Nephron (organoid): ENCODE data around the gene FOXN4.

Source experiments
- H3K27ac Mint-ChIP-seq, 3 experiments: 2 replicates each; pipeline ENCODE4 v1.8.0; 2020; ENCODE audit warnings: mixed read lengths in 3 of 3, mild to moderate bottlenecking in 2 of 3, moderate library complexity in 1 of 3
- H3K27me3 Mint-ChIP-seq: 2 replicates; pipeline ENCODE4 v1.8.0; 2021; ENCODE audit warnings: low read depth, mild to moderate bottlenecking, moderate library complexity, mixed read lengths
- H3K36me3 Mint-ChIP-seq: 2 replicates; pipeline ENCODE4 v1.8.0; 2020; ENCODE audit warnings: low read depth, mixed read lengths
- H3K4me1 Mint-ChIP-seq: 2 replicates; pipeline ENCODE4 v1.8.0; 2020; ENCODE audit warnings: mixed read lengths
- H3K4me3 Mint-ChIP-seq, 3 experiments: 2 replicates each; pipeline ENCODE4 v1.8.0; 2020; ENCODE audit warnings: mild to moderate bottlenecking in 3 of 3, mixed read lengths in 3 of 3, moderate library complexity in 2 of 3
- H3K9me3 Mint-ChIP-seq: 2 replicates; pipeline ENCODE4 v1.8.0; 2020; ENCODE audit warnings: mixed read lengths
- TF ChIP-seq, protein P1 (sequence below), 3 experiments: fragments of 200-600 bp; sonication (generic); IDR thresholded peaks; one replicate each; pipeline ENCODE4 v1.5.0; 2021; ENCODE audit warnings: antibody characterized with exemption in 3 of 3; ENCODE audit not compliant: unreplicated experiment in 3 of 3

Gene FOXN4

DNA sequence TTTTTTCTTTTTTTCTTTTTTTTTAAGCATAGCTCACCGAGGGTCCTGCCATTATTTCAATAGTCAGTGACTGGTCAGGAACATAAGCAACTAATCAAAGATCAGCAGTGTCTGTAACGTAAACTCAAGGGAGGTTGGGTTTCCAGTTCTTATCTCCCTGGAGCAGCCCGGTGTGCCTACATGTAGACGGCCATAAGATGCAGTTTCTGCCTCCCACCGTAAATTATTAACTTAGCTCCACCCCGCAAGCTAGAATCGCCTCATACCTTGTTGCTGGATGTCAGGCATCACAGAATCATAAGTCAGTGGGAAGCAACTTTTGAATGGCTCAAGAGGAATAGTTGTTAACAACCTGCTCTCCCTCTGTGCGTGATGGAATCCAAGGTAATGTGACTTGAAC lies 38.5 kb upstream of the FOXN4 start, which contains the start of gene MYO1H:
MYO1H (plus strand) TSS at position 312 of the 400 bp plus-strand sequence; CDS start at position 373, 61 bp downstream.
- TF ChIP-seq, protein P1, sequence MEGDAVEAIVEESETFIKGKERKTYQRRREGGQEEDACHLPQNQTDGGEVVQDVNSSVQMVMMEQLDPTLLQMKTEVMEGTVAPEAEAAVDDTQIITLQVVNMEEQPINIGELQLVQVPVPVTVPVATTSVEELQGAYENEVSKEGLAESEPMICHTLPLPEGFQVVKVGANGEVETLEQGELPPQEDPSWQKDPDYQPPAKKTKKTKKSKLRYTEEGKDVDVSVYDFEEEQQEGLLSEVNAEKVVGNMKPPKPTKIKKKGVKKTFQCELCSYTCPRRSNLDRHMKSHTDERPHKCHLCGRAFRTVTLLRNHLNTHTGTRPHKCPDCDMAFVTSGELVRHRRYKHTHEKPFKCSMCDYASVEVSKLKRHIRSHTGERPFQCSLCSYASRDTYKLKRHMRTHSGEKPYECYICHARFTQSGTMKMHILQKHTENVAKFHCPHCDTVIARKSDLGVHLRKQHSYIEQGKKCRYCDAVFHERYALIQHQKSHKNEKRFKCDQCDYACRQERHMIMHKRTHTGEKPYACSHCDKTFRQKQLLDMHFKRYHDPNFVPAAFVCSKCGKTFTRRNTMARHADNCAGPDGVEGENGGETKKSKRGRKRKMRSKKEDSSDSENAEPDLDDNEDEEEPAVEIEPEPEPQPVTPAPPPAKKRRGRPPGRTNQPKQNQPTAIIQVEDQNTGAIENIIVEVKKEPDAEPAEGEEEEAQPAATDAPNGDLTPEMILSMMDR (IDR thresholded peaks at IDR 0.05; ENCODE audit: unreplicated experiment in 3 of 3): no peak
- Mint-ChIP-seq H3K36me3 (no peaks in the 10 kb centered on the region), H3K27ac (peak within 1 kb of the TSS in 2 of 3 experiments; percentile 64 to 80), H3K4me3 (no peak within 1 kb of the TSS), H3K27me3 (peaks cover 3% of the 10 kb centered on the region), H3K9me3 (peaks cover 5% of the 10 kb centered on the region), H3K4me1 (no peaks in the 10 kb centered on the region)

DNA sequence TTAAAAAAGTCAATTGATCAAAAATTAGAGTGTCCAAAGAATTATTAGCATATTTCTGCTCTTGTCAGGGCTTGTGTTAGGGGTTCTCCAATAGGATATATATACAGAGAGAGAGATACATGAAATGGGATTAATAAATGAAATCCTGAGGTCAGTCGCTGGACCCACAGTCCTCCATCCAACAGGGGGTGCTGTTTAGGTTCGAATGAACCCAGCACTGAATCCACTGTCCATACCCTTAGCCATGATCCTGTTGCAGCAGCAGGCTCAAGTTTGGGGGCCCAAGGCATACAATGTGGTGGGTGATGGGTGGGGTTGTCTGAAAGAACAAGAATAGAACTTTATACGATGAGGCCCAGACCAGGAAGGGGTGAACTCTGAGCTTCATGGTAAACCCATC lies 37.8 kb upstream of the FOXN4 start:
- H3K27me3 Mint-ChIP-seq: peaks cover 3% of the 10 kb centered on the region
- H3K4me3 Mint-ChIP-seq: no peak overlapping the region
- H3K4me1 Mint-ChIP-seq: no peaks in the 10 kb centered on the region
- TF ChIP-seq, protein P1 (IDR thresholded peaks at IDR 0.05; ENCODE audit: unreplicated experiment in 3 of 3): no peak
- H3K27ac Mint-ChIP-seq: no peak overlapping the region
- peaks cover 5% of the 10 kb centered on the region for H3K9me3 Mint-ChIP-seq
- H3K36me3 Mint-ChIP-seq: no peaks in the 10 kb centered on the region

DNA sequence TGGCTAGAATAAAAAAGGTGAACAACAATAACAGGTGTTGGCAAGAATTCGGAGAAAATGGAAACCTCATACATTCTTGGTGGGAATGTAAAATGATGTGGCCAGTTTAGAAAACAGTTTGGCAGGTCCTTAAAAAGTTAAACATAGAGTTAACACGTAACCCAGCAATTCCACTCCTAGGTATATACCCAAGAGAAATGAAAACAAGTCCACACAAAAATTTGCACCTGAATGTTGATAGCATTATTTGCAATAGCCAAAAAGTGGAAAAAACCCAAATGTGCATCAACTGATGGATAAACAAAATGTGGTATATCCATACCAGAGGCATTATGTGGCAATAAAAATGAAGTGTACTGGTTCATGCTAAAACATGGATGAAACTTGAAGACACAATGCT lies 36.3 kb upstream of the FOXN4 start:
- H3K27me3 Mint-ChIP-seq: peaks cover 13% of the 10 kb centered on the region
- H3K36me3 Mint-ChIP-seq: no peaks in the 10 kb centered on the region
- H3K4me3 Mint-ChIP-seq: no peak overlapping the region
- H3K4me1 Mint-ChIP-seq: no peaks in the 10 kb centered on the region
- TF ChIP-seq, protein P1 (IDR thresholded peaks at IDR 0.05; ENCODE audit: unreplicated experiment in 3 of 3): no peak
- no peak overlapping the region for H3K27ac Mint-ChIP-seq
- peaks cover 5% of the 10 kb centered on the region for H3K9me3 Mint-ChIP-seq

DNA sequence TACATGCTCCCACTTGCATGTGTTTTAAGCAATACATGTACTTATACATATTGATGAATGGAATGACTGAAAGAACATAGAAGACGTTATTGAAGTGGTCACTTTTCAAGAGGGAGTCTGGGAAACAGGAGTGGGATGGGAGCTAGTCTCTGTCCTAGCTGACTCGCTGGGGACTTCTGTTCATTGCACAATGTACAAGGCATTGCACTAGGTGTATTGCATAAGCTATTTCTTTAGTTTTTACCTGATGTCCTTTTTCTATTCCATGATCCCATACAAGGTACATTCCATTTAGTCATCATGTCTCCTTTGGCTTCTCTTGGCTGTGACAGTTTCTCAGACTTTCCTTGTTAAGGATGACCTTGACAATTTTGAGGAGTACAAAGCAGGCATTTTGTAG lies 34.6 kb upstream of the FOXN4 start:
- Mint-ChIP-seq H3K27me3 (peaks cover 13% of the 10 kb centered on the region), H3K4me1 (no peaks in the 10 kb centered on the region), H3K27ac (no peak overlapping the region), H3K9me3 (peaks cover 5% of the 10 kb centered on the region), H3K36me3 (no peaks in the 10 kb centered on the region), H3K4me3 (no peak overlapping the region)
- TF ChIP-seq, protein P1 (IDR thresholded peaks at IDR 0.05; ENCODE audit: unreplicated experiment in 3 of 3): no peak

DNA sequence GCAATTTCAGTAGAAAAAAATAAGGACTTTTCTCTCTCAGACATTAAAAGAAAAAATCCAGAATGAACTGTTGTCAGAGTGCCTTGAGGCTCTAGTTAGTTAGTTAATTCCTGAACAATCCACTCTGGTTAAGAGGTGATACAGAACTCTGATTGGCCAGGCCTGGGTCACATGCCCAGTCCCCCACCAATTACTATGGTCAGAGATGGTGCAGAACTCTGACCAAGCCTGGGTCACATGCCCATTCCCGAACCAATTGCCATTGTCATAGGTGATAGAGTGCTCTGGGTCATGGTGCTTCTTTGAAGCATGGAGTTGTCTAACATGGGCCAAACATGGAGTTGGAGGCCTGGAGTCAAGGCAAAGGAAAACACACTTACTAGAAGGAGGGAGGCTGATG lies 27.5 kb upstream of the FOXN4 start:
- TF ChIP-seq, protein P1 (IDR thresholded peaks at IDR 0.05; ENCODE audit: unreplicated experiment in 3 of 3): no peak
- Mint-ChIP-seq H3K27me3 (peaks cover 22% of the 10 kb centered on the region), H3K4me1 (peaks cover 7% of the 10 kb centered on the region), H3K27ac (no peak overlapping the region), H3K36me3 (no peaks in the 10 kb centered on the region), H3K9me3 (no peaks in the 10 kb centered on the region), H3K4me3 (no peak overlapping the region)

DNA sequence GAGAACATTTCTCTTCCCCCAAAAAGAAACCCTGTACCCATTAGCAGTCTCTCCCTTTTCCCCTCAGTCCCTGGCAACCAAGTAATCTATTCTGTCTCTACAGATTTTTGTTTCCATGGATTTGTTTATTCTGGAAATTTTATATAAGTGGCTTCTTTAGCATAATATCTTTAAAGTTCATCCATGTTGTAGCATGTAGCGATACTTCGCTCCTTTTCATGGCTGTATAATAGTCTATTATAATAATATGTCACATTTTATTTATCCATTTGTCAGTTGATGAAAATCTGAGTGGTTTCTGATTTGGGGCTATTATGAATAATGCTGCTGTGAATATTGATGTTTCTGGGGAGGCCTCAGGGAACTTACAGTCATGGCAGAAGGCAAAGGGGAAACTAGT lies 25.8 kb upstream of the FOXN4 start:
- no peak overlapping the region for H3K27ac Mint-ChIP-seq
- H3K4me1 Mint-ChIP-seq: peaks cover 23% of the 10 kb centered on the region
- H3K4me3 Mint-ChIP-seq: no peak overlapping the region
- no peaks in the 10 kb centered on the region for H3K36me3 Mint-ChIP-seq
- H3K27me3 Mint-ChIP-seq: peaks cover 13% of the 10 kb centered on the region
- H3K9me3 Mint-ChIP-seq: no peaks in the 10 kb centered on the region
- TF ChIP-seq, protein P1 (IDR thresholded peaks at IDR 0.05; ENCODE audit: unreplicated experiment in 3 of 3): no peak
